HL-60/S4 (cell line): ENCODE measurements around the gene MIEF1.

ENCODE experiments used
- in situ Hi-C: fragments of 300-500 bp; cut with MboI; formaldehyde crosslinking; loops from 2 replicates; pipeline ENCODE4 v1.14.3; 2022; ENCODE audit warnings: low sequenced_read_pairs

The MIEF1 gene

GRCh38 chr22:39554151-39554550 is 52.1 kb downstream of the MIEF1 start:
- in situ Hi-C loops = no loop called here

- in situ Hi-C loops = no loop called here
Measured at GRCh38 chr22:39556970-39557841, 55.1 kb downstream of the MIEF1 start.

- in situ Hi-C loops = no loop called here
Measured at GRCh38 chr22:39558254-39558727, 56.2 kb downstream of the MIEF1 start.

- in situ Hi-C loops = no loop called here
Measured at GRCh38 chr22:39558950-39559349, 56.9 kb downstream of the MIEF1 start.

GRCh38 chr22:39559456-39560105 is 57.5 kb downstream of the MIEF1 start:
- in situ Hi-C loops = no loop called here

- in situ Hi-C loops = no loop called here
Measured at GRCh38 chr22:39560127-39560526, 58.0 kb downstream of the MIEF1 start.

- in situ Hi-C loops = no loop called here
Measured at GRCh38 chr22:39562839-39563489, 60.9 kb downstream of the MIEF1 start.

- in situ Hi-C loops = no loop called here
Measured at GRCh38 chr22:39563571-39564428, 61.7 kb downstream of the MIEF1 start.

- in situ Hi-C loops = no loop called here
Measured at GRCh38 chr22:39565414-39565944, 63.4 kb downstream of the MIEF1 start.

GRCh38 chr22:39567135-39567946 is 65.3 kb downstream of the MIEF1 start:
- in situ Hi-C loops = no loop called here
